ENCODE data around the gene PPP2R2C. TPM values are rescaled to one million over a fixed set of nuclear protein-coding genes. Genes with fewer than 3 reads are reported as not detected.

PPP2R2C gene
- total and polyA plus RNA-seq, 10 of the 15 experiments (the other 5 are each of a cell fraction or from before 2014, with no cell fraction given): 0.13 to 0.15 TPM; not detected in 8

DNA sequence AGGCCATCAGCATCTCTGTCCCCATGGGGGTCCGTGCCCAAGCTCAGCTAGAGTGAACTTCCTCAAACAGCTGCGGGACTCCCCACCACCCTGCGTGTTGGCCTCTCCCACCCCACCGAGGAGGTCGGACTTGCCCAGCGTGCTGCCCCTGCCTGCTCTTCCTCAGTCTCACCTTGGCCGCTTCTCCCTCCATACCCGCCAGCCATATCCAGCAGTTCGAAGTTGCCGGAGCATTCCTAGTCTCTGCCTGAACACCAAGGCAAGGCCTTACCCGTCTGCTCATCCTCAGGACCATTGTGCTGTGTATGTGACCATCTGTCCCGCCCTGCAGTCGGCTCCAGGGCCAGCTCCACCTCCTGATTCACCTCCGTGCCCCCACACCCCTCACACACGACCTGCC lies 118.3 kb downstream of the PPP2R2C start (continued):
- TF ChIP-seq ZNF274 (IDR thresholded peaks at IDR 0.05; ENCODE audit: insufficient read depth, insufficient read length) (no peak), RFX5 (IDR thresholded peaks at IDR 0.05; ENCODE audit: low read depth, low read length) (no peak), SMAD5 (IDR thresholded peaks at IDR 0.05; ENCODE audit: low read depth) (no peak), DPF2 (IDR thresholded peaks at IDR 0.05) (no peak)
- TF ChIP-seq, protein P1, sequence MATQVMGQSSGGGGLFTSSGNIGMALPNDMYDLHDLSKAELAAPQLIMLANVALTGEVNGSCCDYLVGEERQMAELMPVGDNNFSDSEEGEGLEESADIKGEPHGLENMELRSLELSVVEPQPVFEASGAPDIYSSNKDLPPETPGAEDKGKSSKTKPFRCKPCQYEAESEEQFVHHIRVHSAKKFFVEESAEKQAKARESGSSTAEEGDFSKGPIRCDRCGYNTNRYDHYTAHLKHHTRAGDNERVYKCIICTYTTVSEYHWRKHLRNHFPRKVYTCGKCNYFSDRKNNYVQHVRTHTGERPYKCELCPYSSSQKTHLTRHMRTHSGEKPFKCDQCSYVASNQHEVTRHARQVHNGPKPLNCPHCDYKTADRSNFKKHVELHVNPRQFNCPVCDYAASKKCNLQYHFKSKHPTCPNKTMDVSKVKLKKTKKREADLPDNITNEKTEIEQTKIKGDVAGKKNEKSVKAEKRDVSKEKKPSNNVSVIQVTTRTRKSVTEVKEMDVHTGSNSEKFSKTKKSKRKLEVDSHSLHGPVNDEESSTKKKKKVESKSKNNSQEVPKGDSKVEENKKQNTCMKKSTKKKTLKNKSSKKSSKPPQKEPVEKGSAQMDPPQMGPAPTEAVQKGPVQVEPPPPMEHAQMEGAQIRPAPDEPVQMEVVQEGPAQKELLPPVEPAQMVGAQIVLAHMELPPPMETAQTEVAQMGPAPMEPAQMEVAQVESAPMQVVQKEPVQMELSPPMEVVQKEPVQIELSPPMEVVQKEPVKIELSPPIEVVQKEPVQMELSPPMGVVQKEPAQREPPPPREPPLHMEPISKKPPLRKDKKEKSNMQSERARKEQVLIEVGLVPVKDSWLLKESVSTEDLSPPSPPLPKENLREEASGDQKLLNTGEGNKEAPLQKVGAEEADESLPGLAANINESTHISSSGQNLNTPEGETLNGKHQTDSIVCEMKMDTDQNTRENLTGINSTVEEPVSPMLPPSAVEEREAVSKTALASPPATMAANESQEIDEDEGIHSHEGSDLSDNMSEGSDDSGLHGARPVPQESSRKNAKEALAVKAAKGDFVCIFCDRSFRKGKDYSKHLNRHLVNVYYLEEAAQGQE (IDR thresholded peaks at IDR 0.05; ENCODE audit: low read depth, low read length): no peak

DNA sequence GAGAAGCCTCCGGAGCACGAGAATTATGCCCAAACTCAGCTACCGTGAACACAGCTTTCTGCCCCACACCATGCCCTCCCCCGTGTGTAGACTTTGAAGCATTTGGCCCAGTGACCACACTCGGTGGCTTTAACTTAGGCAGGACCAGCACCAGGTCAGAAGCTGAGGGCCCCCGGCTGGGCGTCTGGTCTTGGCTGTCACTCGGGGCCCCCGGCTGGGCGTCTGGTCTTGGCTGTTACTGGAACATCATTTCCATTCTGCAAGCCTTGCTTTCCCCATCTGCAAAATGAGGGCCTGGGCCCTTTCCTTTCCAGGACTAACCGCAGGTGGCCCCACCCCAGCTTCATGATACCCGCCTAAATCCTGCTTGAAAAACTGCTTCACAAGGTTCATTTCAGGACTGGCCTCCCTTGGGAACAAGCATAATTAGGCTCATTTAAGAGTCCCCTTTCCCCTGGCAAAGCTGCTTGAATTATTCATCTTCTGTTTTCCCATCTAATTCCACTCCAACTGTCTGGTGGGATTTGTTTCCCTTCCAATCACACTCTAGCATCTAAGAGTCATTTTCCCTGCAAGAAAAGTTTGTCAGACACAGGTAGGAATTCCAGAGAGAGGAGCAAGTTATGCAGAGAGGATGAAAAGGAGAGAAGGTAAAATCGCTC lies 120.3 kb downstream of the PPP2R2C start:
- Histone ChIP-seq H3K4me1 (ENCODE audit: control insufficient read depth, insufficient read depth, low read length) (no peaks in the 10 kb centered on the region), H3K4me2 (ENCODE audit: control insufficient read depth, insufficient read depth) (no peak overlapping the region), H3K27ac (ENCODE audit: control insufficient read depth, insufficient read depth) (no peak overlapping the region), H3K4me3 (no peak overlapping the region), H3K9ac (ENCODE audit: control insufficient read depth, insufficient read depth, low read length) (no peak overlapping the region), H2AFZ (ENCODE audit: control insufficient read depth, low read depth, low read length) (no peak overlapping the region), H3K9me3 (replicated peaks; ENCODE audit: control insufficient read depth, insufficient read depth, low read length) (no peaks in the 10 kb centered on the region), H3K36me3 (ENCODE audit: control insufficient read depth in 2 of 2, insufficient read depth in 2 of 2, low read length in 1 of 2) (no peaks in the 10 kb centered on the region), H3K79me2 (ENCODE audit: control insufficient read depth, insufficient read depth, low read length) (no peaks in the 10 kb centered on the region), H3K27me3 (replicated peaks in 1 of 2; ENCODE audit: control insufficient read depth in 2 of 2, insufficient read depth in 2 of 2, low read length in 1 of 2) (peaks cover 0 to 3% of the 10 kb centered on the region in 2 experiments; a peak in 2 of 4 replicates), H4K20me1 (ENCODE audit: control insufficient read depth, insufficient read depth) (0 out of 2 replicates have a peak, but pooled peaks cover 3% of the 10 kb centered on the region)
- WGBS (ENCODE audit: insufficient coverage, insufficient replicate concordance, low lambda C conversion rate, missing lambda C conversion rate): 28% methylated on average over 12 of the region's 13 CpGs
- ATAC-seq (no peak), DNase-seq (ENCODE audit: low read depth, low spot score) (no peak), FAIRE-seq (no peak)
- CTCF ChIA-PET: no interaction called here
- intact Hi-C loops (cut with micrococcal nuclease; ENCODE audit: unreplicated experiment) (no loop called here), in situ Hi-C loops (cut with MboI) (no loop called here)
- no TSS peak for BruUV-seq (replicated peaks)
- POLR2A ChIA-PET: no interaction called here
- RAD21 ChIA-PET (ENCODE audit: unreplicated experiment): no interaction called here
- SMC1A ChIA-PET (ENCODE audit: uncharacterized antibody, unreplicated experiment): no interaction called here
- TF ChIP-seq RFX5 (IDR thresholded peaks at IDR 0.05; ENCODE audit: low read depth, low read length) (no peak), ZNF622 (IDR thresholded peaks at IDR 0.05) (no peak), RAD21 (IDR thresholded peaks at IDR 0.05; ENCODE audit: insufficient read depth, low read depth, low read length) (no peak), EP300 (IDR thresholded peaks at IDR 0.05; ENCODE audit: borderline replicate concordance in 1 of 2, control insufficient read depth in 1 of 2, low read depth in 2 of 2, low read length in 2 of 2) (no peak), RB1 (IDR thresholded peaks at IDR 0.05; ENCODE audit: borderline replicate concordance) (no peak), BRCA1 (IDR thresholded peaks at IDR 0.05; ENCODE audit: low read depth, low read length) (no peak)
- TF ChIP-seq, protein P2, sequence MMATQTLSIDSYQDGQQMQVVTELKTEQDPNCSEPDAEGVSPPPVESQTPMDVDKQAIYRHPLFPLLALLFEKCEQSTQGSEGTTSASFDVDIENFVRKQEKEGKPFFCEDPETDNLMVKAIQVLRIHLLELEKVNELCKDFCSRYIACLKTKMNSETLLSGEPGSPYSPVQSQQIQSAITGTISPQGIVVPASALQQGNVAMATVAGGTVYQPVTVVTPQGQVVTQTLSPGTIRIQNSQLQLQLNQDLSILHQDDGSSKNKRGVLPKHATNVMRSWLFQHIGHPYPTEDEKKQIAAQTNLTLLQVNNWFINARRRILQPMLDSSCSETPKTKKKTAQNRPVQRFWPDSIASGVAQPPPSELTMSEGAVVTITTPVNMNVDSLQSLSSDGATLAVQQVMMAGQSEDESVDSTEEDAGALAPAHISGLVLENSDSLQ (IDR thresholded peaks at IDR 0.05): no peak
- TF ChIP-seq, protein P3, sequence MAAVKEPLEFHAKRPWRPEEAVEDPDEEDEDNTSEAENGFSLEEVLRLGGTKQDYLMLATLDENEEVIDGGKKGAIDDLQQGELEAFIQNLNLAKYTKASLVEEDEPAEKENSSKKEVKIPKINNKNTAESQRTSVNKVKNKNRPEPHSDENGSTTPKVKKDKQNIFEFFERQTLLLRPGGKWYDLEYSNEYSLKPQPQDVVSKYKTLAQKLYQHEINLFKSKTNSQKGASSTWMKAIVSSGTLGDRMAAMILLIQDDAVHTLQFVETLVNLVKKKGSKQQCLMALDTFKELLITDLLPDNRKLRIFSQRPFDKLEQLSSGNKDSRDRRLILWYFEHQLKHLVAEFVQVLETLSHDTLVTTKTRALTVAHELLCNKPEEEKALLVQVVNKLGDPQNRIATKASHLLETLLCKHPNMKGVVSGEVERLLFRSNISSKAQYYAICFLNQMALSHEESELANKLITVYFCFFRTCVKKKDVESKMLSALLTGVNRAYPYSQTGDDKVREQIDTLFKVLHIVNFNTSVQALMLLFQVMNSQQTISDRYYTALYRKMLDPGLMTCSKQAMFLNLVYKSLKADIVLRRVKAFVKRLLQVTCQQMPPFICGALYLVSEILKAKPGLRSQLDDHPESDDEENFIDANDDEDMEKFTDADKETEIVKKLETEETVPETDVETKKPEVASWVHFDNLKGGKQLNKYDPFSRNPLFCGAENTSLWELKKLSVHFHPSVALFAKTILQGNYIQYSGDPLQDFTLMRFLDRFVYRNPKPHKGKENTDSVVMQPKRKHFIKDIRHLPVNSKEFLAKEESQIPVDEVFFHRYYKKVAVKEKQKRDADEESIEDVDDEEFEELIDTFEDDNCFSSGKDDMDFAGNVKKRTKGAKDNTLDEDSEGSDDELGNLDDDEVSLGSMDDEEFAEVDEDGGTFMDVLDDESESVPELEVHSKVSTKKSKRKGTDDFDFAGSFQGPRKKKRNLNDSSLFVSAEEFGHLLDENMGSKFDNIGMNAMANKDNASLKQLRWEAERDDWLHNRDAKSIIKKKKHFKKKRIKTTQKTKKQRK (IDR thresholded peaks at IDR 0.05; ENCODE audit: low read depth, low read length): no peak

All from GM12878 (cell line).